CD4-positive, alpha-beta T cell (primary cell): ENCODE measurements around the gene ASIC4. TPM values are rescaled to one million over a fixed set of nuclear protein-coding genes. Genes with fewer than 3 reads are reported as not detected.

ENCODE experiments used
- ATAC-seq: fragments of 200-7000 bp; cut with Tn5 transposase; one replicate; pipeline ENCODE4 v1.10.0; 2022; ENCODE audit warnings: mild to moderate bottlenecking; ENCODE audit not compliant: poor library complexity
- CTCF ChIA-PET: fragments of 350-600 bp; sonication (Branson Sonifier 250); formaldehyde crosslinking; loops from one replicate; lab custom pipeline; 2021; ENCODE audit warnings: antibody characterized with exemption, inconsistent platforms; lab: Charles Lee
- POLR2A ChIA-PET: fragments of 350-600 bp; sonication (Branson Sonifier 250); formaldehyde crosslinking; loops from one replicate; lab custom pipeline; 2021; ENCODE audit warnings: antibody characterized with exemption, inconsistent platforms; lab: Charles Lee
- DNase-seq, 14 experiments: peaks; one replicate each; pipeline ENCODE4 v3.0.0-alpha.2; 2013 to 2020; ENCODE audit warnings: mixed read lengths in 2 of 14
- H3K27ac ChIP-seq, 2 donors: one replicate each; pipeline versions ENCODE4 v1.5.1 to v1.7.0; 2013; ENCODE audit warnings: low read length in 2 of 2, low read depth in 1 of 2, mild to moderate bottlenecking in 1 of 2
- H3K27me3 ChIP-seq, 2 experiments: 1 replicate in 1 of 2; 2 replicates in 1 of 2; pipeline versions ENCODE4 v1.6.1 to v1.7.0; 2013; ENCODE audit warnings: low read length in 2 of 2, control low read depth in 1 of 2, mild to moderate bottlenecking in 1 of 2, moderate library complexity in 1 of 2; ENCODE audit not compliant: insufficient read depth in 2 of 2, control insufficient read depth in 1 of 2
- H3K36me3 ChIP-seq: one replicate; pipeline ENCODE4 v1.6.1; 2013; ENCODE audit warnings: low read length, control low read depth; ENCODE audit not compliant: insufficient read depth
- H3K4me1 ChIP-seq: one replicate; pipeline ENCODE4 v1.6.1; 2013; ENCODE audit warnings: low read length, control low read depth; ENCODE audit not compliant: insufficient read depth
- H3K4me3 ChIP-seq: one replicate; pipeline ENCODE4 v1.5.1; 2013; ENCODE audit warnings: mild to moderate bottlenecking, low read length, moderate library complexity
- H3K9me3 ChIP-seq, 2 experiments: 1 replicate in 1 of 2; 2 replicates in 1 of 2; pipeline versions ENCODE4 v1.6.1 to v1.7.0; 2013; ENCODE audit warnings: low read length in 2 of 2, mild to moderate bottlenecking in 2 of 2, control low read depth in 1 of 2, moderate library complexity in 1 of 2; ENCODE audit not compliant: control insufficient read depth in 1 of 2, insufficient read depth in 1 of 2
- H3K27ac Mint-ChIP-seq: one replicate; pipeline ENCODE4 v1.8.0; 2020; ENCODE audit warnings: mixed read lengths
- H3K27me3 Mint-ChIP-seq: one replicate; pipeline ENCODE4 v1.8.0; 2021; ENCODE audit warnings: mixed read lengths
- H3K36me3 Mint-ChIP-seq: one replicate; pipeline ENCODE4 v1.8.0; 2021; ENCODE audit warnings: low read depth, mixed read lengths
- H3K4me1 Mint-ChIP-seq: one replicate; pipeline ENCODE4 v1.8.0; 2021; ENCODE audit warnings: low read depth, mixed read lengths
- H3K4me3 Mint-ChIP-seq: one replicate; pipeline ENCODE4 v1.8.0; 2020; ENCODE audit warnings: mild to moderate bottlenecking, mixed read lengths
- H3K9me3 Mint-ChIP-seq: one replicate; pipeline ENCODE4 v1.8.0; 2020; ENCODE audit warnings: mixed read lengths
- intact Hi-C, 2 experiments: fragments of 100-400 bp; cut with DNase I in 1 of 2; cut with micrococcal nuclease in 1 of 2; formaldehyde crosslinking; loops; one replicate each; pipeline versions ENCODE4 v1.15.1 to v1.9.0; 2023 to 2025; cut with DNase I, micrococcal nuclease
- total RNA-seq, 174 experiments: library from RNA in 2 of 174; stranded (reverse) in 2 of 174; gene quantifications; one replicate each; pipeline ENCODE4 v1.2.3 and lab custom pipeline; 2021 to 2026
- TF ChIP-seq, protein P1 (sequence below): fragments of 200-600 bp; IDR thresholded peaks from one replicate; pipeline ENCODE4 v1.8.0; 2022; ENCODE audit warnings: antibody characterized with exemption, mild to moderate bottlenecking

The ASIC4 gene
- total RNA-seq, 2 experiments from 2014 or later, result 0.08 to 0.17 TPM

DNA sequence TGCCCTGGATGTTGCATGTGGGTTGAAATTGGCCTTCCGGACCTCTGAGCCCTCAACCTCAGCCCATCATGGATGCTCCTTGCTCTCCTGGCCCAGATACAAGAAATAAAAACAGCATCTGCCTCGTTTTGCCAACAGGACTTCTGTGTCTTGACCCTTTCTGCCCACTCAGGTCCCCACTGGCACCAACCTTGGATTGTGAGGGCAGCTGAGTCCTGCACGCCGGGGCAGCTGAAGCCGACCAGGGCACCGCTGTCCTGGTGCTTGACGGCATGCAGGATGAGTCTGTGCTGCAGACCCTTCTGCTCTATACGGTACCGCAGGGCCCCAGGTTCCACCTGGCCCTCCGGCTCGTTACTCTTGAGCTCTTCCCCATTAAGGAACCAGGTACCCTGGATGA, 52.4 kb downstream of the ASIC4 start:
- H3K36me3 Mint-ChIP-seq, result no peaks in the 10 kb centered on the region
- CTCF ChIA-PET, result no interaction called here
- TF ChIP-seq, protein P1, sequence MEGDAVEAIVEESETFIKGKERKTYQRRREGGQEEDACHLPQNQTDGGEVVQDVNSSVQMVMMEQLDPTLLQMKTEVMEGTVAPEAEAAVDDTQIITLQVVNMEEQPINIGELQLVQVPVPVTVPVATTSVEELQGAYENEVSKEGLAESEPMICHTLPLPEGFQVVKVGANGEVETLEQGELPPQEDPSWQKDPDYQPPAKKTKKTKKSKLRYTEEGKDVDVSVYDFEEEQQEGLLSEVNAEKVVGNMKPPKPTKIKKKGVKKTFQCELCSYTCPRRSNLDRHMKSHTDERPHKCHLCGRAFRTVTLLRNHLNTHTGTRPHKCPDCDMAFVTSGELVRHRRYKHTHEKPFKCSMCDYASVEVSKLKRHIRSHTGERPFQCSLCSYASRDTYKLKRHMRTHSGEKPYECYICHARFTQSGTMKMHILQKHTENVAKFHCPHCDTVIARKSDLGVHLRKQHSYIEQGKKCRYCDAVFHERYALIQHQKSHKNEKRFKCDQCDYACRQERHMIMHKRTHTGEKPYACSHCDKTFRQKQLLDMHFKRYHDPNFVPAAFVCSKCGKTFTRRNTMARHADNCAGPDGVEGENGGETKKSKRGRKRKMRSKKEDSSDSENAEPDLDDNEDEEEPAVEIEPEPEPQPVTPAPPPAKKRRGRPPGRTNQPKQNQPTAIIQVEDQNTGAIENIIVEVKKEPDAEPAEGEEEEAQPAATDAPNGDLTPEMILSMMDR, result no peak

DNA sequence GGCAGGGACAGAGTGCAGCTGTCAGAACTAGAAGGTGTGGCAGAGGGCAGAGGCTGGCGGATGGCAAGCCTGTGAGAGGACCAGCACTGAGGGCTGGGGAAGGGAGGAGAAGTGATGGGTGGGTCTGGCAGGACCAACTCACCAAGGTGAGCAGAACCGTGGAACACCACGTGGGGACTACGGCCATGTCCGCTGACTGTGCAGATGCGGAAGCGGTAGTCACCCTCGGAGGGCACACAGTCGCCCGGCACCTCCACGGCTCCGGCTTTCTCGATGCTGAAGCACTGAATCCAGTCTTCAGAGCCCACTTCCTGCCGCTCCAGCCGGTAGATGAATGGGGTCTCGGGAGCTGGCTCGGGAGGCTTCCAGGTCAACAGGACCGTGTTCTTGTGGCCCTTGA, 52.8 kb downstream of the ASIC4 start:
- peaks cover 23 to 37% of the 10 kb centered on the region in 2 experiments for H3K27me3 ChIP-seq
- H3K4me1 ChIP-seq, result peaks cover 8% of the 10 kb centered on the region
- H3K36me3 ChIP-seq, result no peaks in the 10 kb centered on the region
- no peak overlapping the region for H3K4me3 ChIP-seq
- no peak overlapping the region for H3K27ac ChIP-seq
- Mint-ChIP-seq H3K27me3 (peaks cover 54% of the 10 kb centered on the region), H3K9me3 (no peaks in the 10 kb centered on the region), H3K4me1 (no peaks in the 10 kb centered on the region), H3K4me3 (no peak overlapping the region), H3K36me3 (no peaks in the 10 kb centered on the region), H3K27ac (no peak overlapping the region)
- POLR2A ChIA-PET, result no interaction called here
- intact Hi-C loops, result no loop called here
- peaks cover 0 to 4% of the 10 kb centered on the region in 2 experiments for H3K9me3 ChIP-seq
- CTCF ChIA-PET, result no interaction called here
- TF ChIP-seq, protein P1, result no peak
- no peak for ATAC-seq
- DNase-seq, result no peak

More for the DNA sequence above, 52.4 kb downstream of the ASIC4 start:
- peaks cover 7% of the 10 kb centered on the region for H3K4me1 ChIP-seq
- intact Hi-C loops, result no loop called here
- no peaks in the 10 kb centered on the region for H3K36me3 ChIP-seq
- POLR2A ChIA-PET, result no interaction called here
- peaks cover 0 to 4% of the 10 kb centered on the region in 2 experiments for H3K9me3 ChIP-seq
- H3K27ac ChIP-seq, result no peak overlapping the region
- ATAC-seq (no peak), DNase-seq (no peak)
- peaks cover 50% of the 10 kb centered on the region for H3K27me3 Mint-ChIP-seq
- H3K9me3 Mint-ChIP-seq, result no peaks in the 10 kb centered on the region
- H3K4me1 Mint-ChIP-seq, result no peaks in the 10 kb centered on the region
- no peak overlapping the region for H3K27ac Mint-ChIP-seq
- no peak overlapping the region for H3K4me3 Mint-ChIP-seq
- H3K27me3 ChIP-seq, result peaks cover 22 to 32% of the 10 kb centered on the region in 2 experiments
- H3K4me3 ChIP-seq, result no peak overlapping the region

- DNase-seq (no peak), ATAC-seq (no peak)
- peaks cover 24 to 44% of the 10 kb centered on the region in 2 experiments for H3K27me3 ChIP-seq
- no peaks in the 10 kb centered on the region for H3K36me3 ChIP-seq
- Mint-ChIP-seq H3K4me1 (no peaks in the 10 kb centered on the region), H3K4me3 (no peak overlapping the region), H3K36me3 (no peaks in the 10 kb centered on the region), H3K27me3 (peaks cover 55% of the 10 kb centered on the region), H3K27ac (no peak overlapping the region), H3K9me3 (no peaks in the 10 kb centered on the region)
- intact Hi-C loops, result no loop called here
- H3K4me3 ChIP-seq, result no peak overlapping the region
- CTCF ChIA-PET, result no interaction called here
- no peak overlapping the region for H3K27ac ChIP-seq
- TF ChIP-seq, protein P1, result no peak
- peaks cover 8% of the 10 kb centered on the region for H3K4me1 ChIP-seq
- POLR2A ChIA-PET, result no interaction called here
- peaks cover 0 to 4% of the 10 kb centered on the region in 2 experiments for H3K9me3 ChIP-seq
Measured at GRCh38 chr2:219567791-219568361, 53.6 kb downstream of the ASIC4 start.
